Neuronal stem cell (in vitro differentiated cells): ENCODE results near the gene SHROOM3.

Source experiments
- DNase-seq: peaks from one replicate; pipeline ENCODE4 v3.0.0-alpha.2; 2013; ENCODE audit warnings: low spot score
- H2AFZ ChIP-seq: one replicate; pipeline ENCODE4 v1.6.1; 2013; ENCODE audit warnings: mild to moderate bottlenecking, low read length, inconsistent platforms
- H2AK5ac ChIP-seq: 2 replicates; pipeline ENCODE4 v1.6.1; 2013; ENCODE audit warnings: low read depth, mild to moderate bottlenecking, inconsistent platforms, low read length, moderate library complexity, mixed read lengths
- H2BK120ac ChIP-seq: 2 replicates; pipeline ENCODE4 v1.6.1; 2013; ENCODE audit warnings: low read depth, mild to moderate bottlenecking, inconsistent platforms, low read length, moderate library complexity, mixed read lengths
- H2BK12ac ChIP-seq: one replicate; pipeline ENCODE4 v1.6.1; 2013; ENCODE audit warnings: low read length, inconsistent platforms
- H2BK15ac ChIP-seq: 2 replicates; pipeline ENCODE4 v1.6.1; 2013; ENCODE audit warnings: mild to moderate bottlenecking, low read length, inconsistent platforms, mixed read lengths
- H2BK5ac ChIP-seq: one replicate; pipeline ENCODE4 v1.6.1; 2013; ENCODE audit warnings: inconsistent platforms, mild to moderate bottlenecking, low read length, moderate library complexity
- H3K14ac ChIP-seq: one replicate; pipeline ENCODE4 v1.6.1; 2013; ENCODE audit warnings: low read length, inconsistent platforms
- H3K18ac ChIP-seq: 2 replicates; pipeline ENCODE4 v1.6.1; 2013; ENCODE audit warnings: low read length, inconsistent platforms
- H3K23ac ChIP-seq: 2 replicates; pipeline ENCODE4 v1.6.1; 2013; ENCODE audit warnings: low read depth, mild to moderate bottlenecking, mixed read lengths, low read length, inconsistent platforms; ENCODE audit not compliant: poor library complexity
- H3K27ac ChIP-seq: replicated peaks from 3 replicates; pipeline ENCODE4 v1.5.1; 2013; ENCODE audit warnings: low read length, inconsistent platforms
- H3K27me3 ChIP-seq, 3 experiments: 2 replicates each; pipeline ENCODE4 v1.6.1; 2013; ENCODE audit warnings: low read length in 3 of 3, mild to moderate bottlenecking in 2 of 3, inconsistent platforms in 1 of 3, low read depth in 1 of 3, mixed read lengths in 1 of 3, moderate library complexity in 1 of 3; ENCODE audit not compliant: control insufficient read depth in 3 of 3, insufficient read depth in 3 of 3
- H3K36me3 ChIP-seq, 2 donors: replicated peaks in 1 of 2; 2 replicates each; pipeline ENCODE4 v1.6.1; 2013; ENCODE audit warnings: low read length in 2 of 2; ENCODE audit not compliant: control insufficient read depth in 2 of 2, insufficient read depth in 2 of 2
- H3K4ac ChIP-seq: 2 replicates; pipeline ENCODE4 v1.6.1; 2013; ENCODE audit warnings: inconsistent platforms, mild to moderate bottlenecking, low read length, moderate library complexity
- H3K4me1 ChIP-seq, 2 donors: 1 replicate in 1 of 2; 2 replicates in 1 of 2; pipeline ENCODE4 v1.6.1; 2013; ENCODE audit warnings: low read length in 2 of 2, low read depth in 1 of 2; ENCODE audit not compliant: control insufficient read depth in 2 of 2, insufficient read depth in 1 of 2
- H3K4me2 ChIP-seq: one replicate; pipeline ENCODE4 v1.6.1; 2013; ENCODE audit warnings: mild to moderate bottlenecking, low read length, inconsistent platforms; ENCODE audit not compliant: insufficient read depth, poor library complexity, severe bottlenecking
- H3K4me3 ChIP-seq, 2 donors: 2 replicates each; pipeline ENCODE4 v1.5.1; 2013; ENCODE audit warnings: low read length in 2 of 2, mild to moderate bottlenecking in 2 of 2, inconsistent platforms in 1 of 2, moderate library complexity in 1 of 2
- H3K79me1 ChIP-seq: one replicate; pipeline ENCODE4 v1.6.1; 2013; ENCODE audit warnings: low read depth, mild to moderate bottlenecking, inconsistent platforms, low read length, moderate library complexity
- H3K9ac ChIP-seq: one replicate; pipeline ENCODE4 v1.6.1; 2013; ENCODE audit warnings: mild to moderate bottlenecking, low read depth, low read length, inconsistent platforms; ENCODE audit not compliant: poor library complexity
- H3K9me3 ChIP-seq, 2 donors: replicated peaks in 1 of 2; 2 replicates each; pipeline versions ENCODE3 to v1.6.1; 2013; ENCODE audit warnings: low read length in 2 of 2, mild to moderate bottlenecking in 2 of 2, inconsistent platforms in 1 of 2, low read depth in 1 of 2, mixed read lengths in 1 of 2, moderate library complexity in 1 of 2; ENCODE audit not compliant: control insufficient read depth in 2 of 2, insufficient read depth in 1 of 2
- H4K8ac ChIP-seq: one replicate; pipeline ENCODE4 v1.6.1; 2013; ENCODE audit warnings: low read depth, mild to moderate bottlenecking, inconsistent platforms, low read length, moderate library complexity
- H4K91ac ChIP-seq: one replicate; pipeline ENCODE4 v1.6.1; 2013; ENCODE audit warnings: low read length, low read depth, mild to moderate bottlenecking, inconsistent platforms; ENCODE audit not compliant: poor library complexity
- WGBS, 2 donors: extraction: QIAGEN DNeasy Blood & Tissue Kit; methylation state at CpG; one replicate each; pipeline ENCODE4 v1.1.7; 2013; ENCODE audit warnings: missing lambda C conversion rate in 2 of 2, mixed read lengths in 1 of 2; ENCODE audit not compliant: insufficient read length in 2 of 2, insufficient replicate concordance in 1 of 2; ENCODE audit errors: extremely low coverage in 2 of 2; 5-methylcytosine and 5-hydroxymethylcytosine counted together

Gene SHROOM3

DNA sequence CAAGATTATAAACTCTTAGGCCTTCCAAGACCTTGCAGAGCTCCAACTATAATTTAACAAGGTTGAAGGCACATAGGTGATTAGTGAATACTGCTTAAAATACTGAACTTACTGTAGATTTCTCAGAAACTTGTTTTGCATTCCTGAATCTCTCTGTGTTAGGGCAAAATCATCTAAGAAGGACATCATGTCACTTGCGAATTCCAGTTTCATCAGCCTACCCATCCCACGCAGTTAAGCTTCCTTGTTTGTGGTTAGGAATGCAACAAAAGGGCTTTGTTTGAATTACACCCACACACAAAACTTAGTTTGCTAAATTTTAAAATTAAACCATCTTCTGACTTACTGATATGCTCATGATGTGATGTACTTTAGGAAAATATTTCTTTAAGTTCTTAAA lies 288.9 kb downstream of the SHROOM3 start:
- Histone ChIP-seq H3K4me3 (no peak overlapping the region), H2BK5ac (no peak overlapping the region), H3K27ac (peak overlapping the region; percentile 37), H2AK5ac (no peak overlapping the region), H3K23ac (no peak overlapping the region), H3K14ac (no peak overlapping the region), H4K91ac (no peak overlapping the region), H3K36me3 (peaks cover 0 to 63% of the 10 kb centered on the region in 2 donors), H2BK120ac (no peak overlapping the region), H3K18ac (no peak overlapping the region), H3K4ac (no peak overlapping the region), H3K9me3 (peaks cover 0 to 4% of the 10 kb centered on the region in 2 donors), H2BK15ac (no peak overlapping the region), H3K9ac (no peak overlapping the region), H3K79me1 (no peaks in the 10 kb centered on the region), H4K8ac (no peak overlapping the region), H3K4me1 (peaks cover 10 to 11% of the 10 kb centered on the region in 2 donors), H3K27me3 (no peaks in the 10 kb centered on the region), H2AFZ (no peak overlapping the region), H2BK12ac (no peak overlapping the region), H3K4me2 (no peak overlapping the region)
- peak; percentile 21 for DNase-seq
- WGBS, 2 donors: no CpG with 5 or more reads among the region's 2 CpGs

DNA sequence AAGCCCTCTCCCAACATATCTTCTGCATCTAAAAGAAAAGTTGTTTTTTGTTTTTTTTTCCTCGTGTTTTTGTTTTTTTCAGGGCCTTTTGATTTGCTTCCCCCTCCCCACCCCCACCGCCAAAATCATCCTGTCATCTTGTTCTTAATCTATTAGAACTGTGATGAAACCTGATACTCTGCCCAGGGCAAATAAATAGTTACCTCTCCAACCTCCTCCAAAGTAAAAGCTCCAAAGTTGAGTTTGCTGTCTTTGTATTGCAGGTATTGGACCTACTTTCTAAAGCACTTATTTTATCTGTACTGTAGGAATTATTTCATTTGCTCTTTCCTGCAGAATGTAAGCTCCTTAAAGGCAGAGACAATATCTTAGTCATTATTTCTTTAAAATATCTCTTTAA lies 290.0 kb downstream of the SHROOM3 start:
- no peak overlapping the region for H2BK5ac ChIP-seq
- H3K9ac ChIP-seq: no peak overlapping the region
- H3K18ac ChIP-seq: no peak overlapping the region
- H3K14ac ChIP-seq: no peak overlapping the region
- no peak overlapping the region for H2AFZ ChIP-seq
- H3K23ac ChIP-seq: no peak overlapping the region
- no peak overlapping the region for H3K27ac ChIP-seq
- no peak overlapping the region for H2BK15ac ChIP-seq
- H4K91ac ChIP-seq: no peak overlapping the region
- H2BK12ac ChIP-seq: no peak overlapping the region
- no peak overlapping the region for H4K8ac ChIP-seq
- no peak overlapping the region for H3K4ac ChIP-seq
- no peaks in the 10 kb centered on the region for H3K27me3 ChIP-seq
- no peak overlapping the region for H2AK5ac ChIP-seq
- no peak for DNase-seq
- no peak overlapping the region for H3K4me3 ChIP-seq
- H3K36me3 ChIP-seq: peaks cover 0 to 54% of the 10 kb centered on the region in 2 donors
- peaks cover 11 to 20% of the 10 kb centered on the region in 2 donors for H3K4me1 ChIP-seq
- H3K79me1 ChIP-seq: no peaks in the 10 kb centered on the region
- H3K4me2 ChIP-seq: no peak overlapping the region
- H3K9me3 ChIP-seq: peaks cover 0 to 4% of the 10 kb centered on the region in 2 donors
- no peak overlapping the region for H2BK120ac ChIP-seq
- WGBS, 2 donors: no CpG with 5 or more reads among the region's 2 CpGs

DNA sequence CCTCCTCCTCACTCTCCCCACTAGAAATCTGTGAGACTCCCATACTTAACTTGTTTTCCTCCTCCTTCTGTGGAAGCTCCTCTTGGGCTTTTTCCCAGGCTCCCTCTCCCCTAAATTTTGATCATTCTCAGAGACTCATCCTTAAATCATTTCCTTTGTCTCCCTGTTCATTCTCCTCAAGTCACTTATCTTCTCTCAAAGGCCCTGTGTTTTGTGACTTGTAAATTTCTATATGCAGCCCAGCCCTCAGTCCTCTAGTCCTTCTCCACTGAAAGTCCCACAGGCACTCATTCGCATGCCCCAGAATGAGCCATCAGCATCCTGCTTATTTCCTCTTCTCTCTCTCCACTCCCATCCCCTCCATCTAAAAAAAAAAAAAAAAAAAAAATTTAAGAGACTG lies 291.1 kb downstream of the SHROOM3 start:
- Histone ChIP-seq H2BK15ac (no peak overlapping the region), H3K9ac (no peak overlapping the region), H3K79me1 (no peaks in the 10 kb centered on the region), H3K36me3 (peaks cover 0 to 54% of the 10 kb centered on the region in 2 donors), H2BK120ac (no peak overlapping the region), H3K18ac (no peak overlapping the region), H2BK5ac (no peak overlapping the region), H3K4me2 (no peak overlapping the region), H3K14ac (no peak overlapping the region), H4K8ac (no peak overlapping the region), H3K4ac (no peak overlapping the region), H3K4me1 (peaks cover 11 to 28% of the 10 kb centered on the region in 2 donors), H3K27ac (no peak overlapping the region), H3K23ac (no peak overlapping the region), H2AFZ (no peak overlapping the region), H4K91ac (no peak overlapping the region), H2BK12ac (no peak overlapping the region), H3K9me3 (peaks cover 0 to 4% of the 10 kb centered on the region in 2 donors), H3K27me3 (no peaks in the 10 kb centered on the region), H2AK5ac (no peak overlapping the region), H3K4me3 (no peak overlapping the region)
- DNase-seq: no peak
- no CpG with 5 or more reads among the region's 1 CpG for WGBS, 2 donors

DNA sequence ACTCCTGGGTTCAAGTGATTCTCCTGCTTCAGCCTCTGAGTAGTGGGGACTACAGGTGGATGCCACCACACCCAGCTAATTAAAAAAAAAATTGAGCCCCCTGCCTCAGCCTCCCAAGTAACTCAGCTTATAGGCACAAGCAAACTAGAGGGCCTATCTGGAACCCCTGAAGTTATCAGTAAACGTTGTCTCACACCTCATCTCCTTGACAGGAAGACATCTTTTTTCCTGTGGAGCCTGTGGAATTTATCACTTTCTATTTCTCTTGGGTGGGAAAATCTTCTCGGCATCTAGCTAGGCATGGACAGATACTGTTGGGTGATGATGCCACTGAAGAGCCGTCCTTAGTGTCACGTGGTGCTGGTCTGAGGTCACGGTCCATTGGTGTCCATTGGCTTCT lies 291.6 kb downstream of the SHROOM3 start:
- Histone ChIP-seq H3K27ac (no peak overlapping the region), H3K27me3 (no peaks in the 10 kb centered on the region)

More for the DNA sequence above, 291.6 kb downstream of the SHROOM3 start:
- H3K9ac ChIP-seq: no peak overlapping the region
- H3K4me1 ChIP-seq: peaks cover 11 to 28% of the 10 kb centered on the region in 2 donors
- no peak overlapping the region for H4K8ac ChIP-seq
- H3K23ac ChIP-seq: no peak overlapping the region
- H3K4me3 ChIP-seq: no peak overlapping the region
- H2BK12ac ChIP-seq: no peak overlapping the region
- no peak overlapping the region for H4K91ac ChIP-seq
- no peaks in the 10 kb centered on the region for H3K79me1 ChIP-seq
- no peak for DNase-seq
- H3K18ac ChIP-seq: no peak overlapping the region
- H3K4ac ChIP-seq: no peak overlapping the region
- no CpG with 5 or more reads among the region's 5 CpGs for WGBS, 2 donors
- H3K36me3 ChIP-seq: peaks cover 0 to 53% of the 10 kb centered on the region in 2 donors
- no peak overlapping the region for H3K4me2 ChIP-seq
- H2AK5ac ChIP-seq: no peak overlapping the region
- H2BK120ac ChIP-seq: no peak overlapping the region
- H2BK15ac ChIP-seq: no peak overlapping the region
- no peak overlapping the region for H2BK5ac ChIP-seq
- H3K14ac ChIP-seq: no peak overlapping the region
- no peak overlapping the region for H2AFZ ChIP-seq
- peaks cover 0 to 4% of the 10 kb centered on the region in 2 donors for H3K9me3 ChIP-seq
